Thymus (tissue), 11 donors: ENCODE measurements around the gene PTGER1. TPM values are rescaled to one million over a fixed set of nuclear protein-coding genes. Genes with fewer than 3 reads are reported as not detected.

ENCODE experiments used
- DNase-seq, 9 donors: peaks; one replicate each; pipeline ENCODE4 v3.0.0-alpha.2; 2013; ENCODE audit warnings: low spot score in 9 of 9, low read depth in 6 of 9, missing footprints in 1 of 9
- H3K27ac ChIP-seq, 2 donors: one replicate each; pipeline ENCODE4 v1.5.1; 2013; ENCODE audit warnings: control low read depth in 1 of 2, low read depth in 1 of 2, low read length in 1 of 2, mild to moderate bottlenecking in 1 of 2, moderate library complexity in 1 of 2
- H3K27me3 ChIP-seq, 2 donors: one replicate each; pipeline ENCODE4 v1.5.1; 2013; ENCODE audit warnings: low read length in 1 of 2; ENCODE audit not compliant: control insufficient read depth in 2 of 2, insufficient read depth in 1 of 2
- H3K36me3 ChIP-seq, 2 donors: one replicate each; pipeline ENCODE4 v1.5.1; 2013; ENCODE audit warnings: low read length in 1 of 2, mild to moderate bottlenecking in 1 of 2, moderate library complexity in 1 of 2; ENCODE audit not compliant: control insufficient read depth in 2 of 2, insufficient read depth in 2 of 2
- H3K4me1 ChIP-seq, 2 donors: one replicate each; pipeline ENCODE4 v1.5.1; 2013; ENCODE audit warnings: low read length in 2 of 2; ENCODE audit not compliant: control insufficient read depth in 2 of 2, insufficient read depth in 2 of 2
- H3K4me3 ChIP-seq, 2 donors: one replicate each; pipeline ENCODE4 v1.5.1; 2013; ENCODE audit warnings: low read length in 2 of 2, control low read depth in 1 of 2, mild to moderate bottlenecking in 1 of 2
- H3K9me3 ChIP-seq, 2 donors: one replicate each; pipeline ENCODE4 v1.5.1; 2013; ENCODE audit warnings: low read length in 1 of 2, mild to moderate bottlenecking in 1 of 2; ENCODE audit not compliant: control insufficient read depth in 2 of 2, insufficient read depth in 1 of 2
- WGBS: extraction: QIAGEN DNeasy Blood & Tissue Kit; methylation state at CpG from one replicate; pipeline ENCODE4 v1.1.7; 2013; 5-methylcytosine and 5-hydroxymethylcytosine counted together
- polyA plus RNA-seq: library from polyadenylated mRNA; stranded (reverse); fragments of 200-250 nt; gene quantifications from one replicate; pipeline ENCODE4 v1.2.3, GENCODE V29; 2013
- total RNA-seq: library from RNA; stranded (reverse); fragments of 120-200 nt; gene quantifications from one replicate; pipeline ENCODE4 v1.2.4, GENCODE V29; 2013
- donor health status: healthy.

Gene PTGER1
- total and polyA plus RNA-seq, 2 donors: 0.11 TPM; not detected in 1

GRCh38 chr19:14428882-14429416 lies 46.2 kb downstream of the PTGER1 start:
- Histone ChIP-seq H3K27ac (no peak overlapping the region), H3K9me3 (no peaks in the 10 kb centered on the region), H3K27me3 (peaks cover 0 to 10% of the 10 kb centered on the region in 2 donors), H3K4me3 (no peak overlapping the region), H3K4me1 (peaks cover 7 to 17% of the 10 kb centered on the region in 2 donors), H3K36me3 (no peaks in the 10 kb centered on the region)
- DNase-seq: no peak
- WGBS: 96% methylated on average over 4 of the region's 4 CpGs

DNA sequence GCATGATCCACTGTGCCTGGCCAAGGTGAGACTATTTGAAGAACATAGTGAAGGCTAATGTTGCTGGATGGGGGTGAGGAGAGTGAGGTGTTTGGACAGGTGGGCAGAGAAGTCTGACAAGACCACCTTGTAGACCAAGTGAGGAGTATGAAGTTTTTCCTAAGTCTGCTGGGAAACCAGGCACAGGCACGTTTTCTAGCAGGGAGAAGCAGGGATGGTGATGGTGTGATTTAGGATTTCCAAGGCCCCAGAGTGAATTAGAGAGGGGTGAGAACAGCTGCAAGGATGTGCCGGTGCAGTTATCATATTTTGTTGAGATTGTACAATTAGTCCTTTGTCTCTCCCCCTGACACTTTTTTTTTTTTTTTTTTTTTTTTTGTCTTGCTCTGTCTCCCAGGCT lies 47.7 kb downstream of the PTGER1 start:
- Histone ChIP-seq H3K36me3 (no peaks in the 10 kb centered on the region), H3K4me3 (no peak overlapping the region), H3K4me1 (peaks cover 0 to 7% of the 10 kb centered on the region in 2 donors), H3K27ac (no peak overlapping the region), H3K9me3 (no peaks in the 10 kb centered on the region), H3K27me3 (peaks cover 0 to 10% of the 10 kb centered on the region in 2 donors)
- no peak for DNase-seq
- WGBS: 89% methylated on average over 2 of the region's 2 CpGs

GRCh38 chr19:14425696-14426138 lies 49.4 kb downstream of the PTGER1 start:
- Histone ChIP-seq H3K36me3 (no peaks in the 10 kb centered on the region), H3K4me1 (no peaks in the 10 kb centered on the region), H3K9me3 (no peaks in the 10 kb centered on the region), H3K27me3 (peaks cover 0 to 2% of the 10 kb centered on the region in 2 donors), H3K27ac (no peak overlapping the region), H3K4me3 (no peak overlapping the region)
- WGBS: 96% methylated on average over 7 of the region's 7 CpGs
- no peak for DNase-seq

Other genes starting within 250 kb of the PTGER1 start
- 19.5 TPM for gene ADGRE5, start 93.9 kb downstream of the PTGER1 start, total RNA-seq
- 38.7 TPM for gene ADGRE5, start 93.9 kb downstream of the PTGER1 start, polyA plus RNA-seq
- gene DDX39A, start 56.0 kb downstream of the PTGER1 start, total RNA-seq: 133 TPM
- 197 TPM for gene DDX39A, start 56.0 kb downstream of the PTGER1 start, polyA plus RNA-seq
- gene PKN1, start 42.0 kb downstream of the PTGER1 start, total RNA-seq: 64.6 TPM
- gene PKN1, start 42.0 kb downstream of the PTGER1 start, polyA plus RNA-seq: 86.4 TPM
- gene GIPC1, start 20.8 kb upstream of the PTGER1 start, total RNA-seq: 63.1 TPM
- gene GIPC1, start 20.8 kb upstream of the PTGER1 start, polyA plus RNA-seq: 58.5 TPM
- gene DNAJB1, start 43.0 kb upstream of the PTGER1 start, total RNA-seq: 70.7 TPM
- 65.0 TPM for gene DNAJB1, start 43.0 kb upstream of the PTGER1 start, polyA plus RNA-seq
- 51.3 TPM for gene TECR, start 54.2 kb upstream of the PTGER1 start, total RNA-seq
- 143 TPM for gene TECR, start 54.2 kb upstream of the PTGER1 start, polyA plus RNA-seq
- 255 TPM for gene NDUFB7, start 96.7 kb upstream of the PTGER1 start, total RNA-seq
- 216 TPM for gene NDUFB7, start 96.7 kb upstream of the PTGER1 start, polyA plus RNA-seq
- gene CLEC17A, start 107.7 kb upstream of the PTGER1 start, total RNA-seq: 1.2 TPM
- 2.3 TPM for gene CLEC17A, start 107.7 kb upstream of the PTGER1 start, polyA plus RNA-seq
- gene ADGRE3, start 199.5 kb upstream of the PTGER1 start, total RNA-seq: 0.33 TPM
- gene ADGRE3, start 199.5 kb upstream of the PTGER1 start, polyA plus RNA-seq: 0.09 TPM
- 6.8 TPM for gene ZNF333, start 214.7 kb upstream of the PTGER1 start, total RNA-seq
- gene ZNF333, start 214.7 kb upstream of the PTGER1 start, polyA plus RNA-seq: 14.5 TPM